CD14-positive monocyte (primary cell): ENCODE data around the gene GPR55. TPM values are rescaled to one million over a fixed set of nuclear protein-coding genes. Genes with fewer than 3 reads are reported as not detected.

Experiments
- DNase-seq, 3 donors: peaks; one replicate each; pipeline ENCODE4 v3.0.0-alpha.2; 2011 to 2022
- H2AFZ ChIP-seq: 2 replicates; pipeline ENCODE4 v1.6.0; 2012; ENCODE audit warnings: mild to moderate bottlenecking, low read depth, low read length, inconsistent platforms; ENCODE audit not compliant: insufficient read depth, poor library complexity, severe bottlenecking
- H3K27ac ChIP-seq, 2 donors: 1 replicate in 1 of 2; 2 replicates in 1 of 2; pipeline ENCODE4 v1.5.1; 2012 to 2013; ENCODE audit warnings: low read length in 2 of 2, control low read depth in 1 of 2, inconsistent platforms in 1 of 2, low read depth in 1 of 2, mild to moderate bottlenecking in 1 of 2
- H3K27me3 ChIP-seq, 2 donors: one replicate each; pipeline versions ENCODE4 v1.6.0 to v1.6.1; 2011 to 2013; ENCODE audit warnings: low read length in 2 of 2; ENCODE audit not compliant: control insufficient read depth in 2 of 2, insufficient read depth in 2 of 2
- H3K36me3 ChIP-seq, 2 donors: replicated peaks in 1 of 2; 1 replicate in 1 of 2; 2 replicates in 1 of 2; pipeline versions ENCODE4 v1.5.1 to v1.6.1; 2012 to 2013; ENCODE audit warnings: low read length in 2 of 2, control low read depth in 1 of 2, inconsistent platforms in 1 of 2, mild to moderate bottlenecking in 1 of 2; ENCODE audit not compliant: insufficient read depth in 2 of 2, control insufficient read depth in 1 of 2
- H3K4me1 ChIP-seq, 2 donors: 1 replicate in 1 of 2; 2 replicates in 1 of 2; pipeline versions ENCODE4 v1.5.1 to v1.6.1; 2012 to 2013; ENCODE audit warnings: low read length in 2 of 2, control low read depth in 1 of 2, inconsistent platforms in 1 of 2, mild to moderate bottlenecking in 1 of 2, moderate library complexity in 1 of 2; ENCODE audit not compliant: insufficient read depth in 2 of 2, control insufficient read depth in 1 of 2
- H3K4me2 ChIP-seq: replicated peaks from 2 replicates; pipeline ENCODE3; 2012; ENCODE audit warnings: low read length, moderate library complexity, mild to moderate bottlenecking; ENCODE audit not compliant: poor library complexity, severe bottlenecking; ENCODE audit errors: extremely low read depth
- H3K4me3 ChIP-seq, 3 experiments: fragments of 200-600 bp in 1 of 3; sonication (generic) in 1 of 3; replicated peaks in 1 of 3; 1 replicate in 2 of 3; 2 replicates in 1 of 3; pipeline ENCODE4 v1.5.1; 2011 to 2013; ENCODE audit warnings: low read length in 3 of 3, mild to moderate bottlenecking in 3 of 3, control low read depth in 2 of 3, low read depth in 2 of 3, inconsistent platforms in 1 of 3, moderate library complexity in 1 of 3
- H3K79me2 ChIP-seq: 2 replicates; pipeline ENCODE4 v1.6.0; 2012; ENCODE audit warnings: mild to moderate bottlenecking, control low read depth, inconsistent platforms, low read length, moderate library complexity; ENCODE audit not compliant: insufficient read depth
- H3K9ac ChIP-seq: 2 replicates; pipeline ENCODE4 v1.6.0; 2017; ENCODE audit warnings: low read length, mild to moderate bottlenecking; ENCODE audit not compliant: insufficient read depth, poor library complexity, severe bottlenecking
- H3K9me3 ChIP-seq, 2 donors: replicated peaks in 1 of 2; 1 replicate in 1 of 2; 2 replicates in 1 of 2; pipeline versions ENCODE4 v1.5.1 to v1.6.1; 2012 to 2013; ENCODE audit warnings: low read length in 2 of 2, control low read depth in 1 of 2; ENCODE audit not compliant: control insufficient read depth in 1 of 2, insufficient read depth in 1 of 2
- H4K20me1 ChIP-seq: 2 replicates; pipeline ENCODE4 v1.6.0; 2012; ENCODE audit warnings: mild to moderate bottlenecking, low read length, control low read depth, moderate library complexity; ENCODE audit not compliant: insufficient read depth
- H3K27ac Mint-ChIP-seq, 7 donors: one replicate each; pipeline ENCODE4 v1.8.0; 2020; ENCODE audit warnings: mild to moderate bottlenecking in 7 of 7, mixed read lengths in 7 of 7, moderate library complexity in 6 of 7, inconsistent platforms in 2 of 7
- H3K27me3 Mint-ChIP-seq, 3 donors: one replicate each; pipeline ENCODE4 v1.8.0; 2021 to 2022; ENCODE audit warnings: low read depth in 3 of 3, mild to moderate bottlenecking in 3 of 3, mixed read lengths in 3 of 3, moderate library complexity in 3 of 3, inconsistent platforms in 1 of 3
- H3K36me3 Mint-ChIP-seq, 2 donors: one replicate each; pipeline ENCODE4 v1.8.0; 2020; ENCODE audit warnings: mixed read lengths in 2 of 2, inconsistent platforms in 1 of 2, mild to moderate bottlenecking in 1 of 2
- H3K4me1 Mint-ChIP-seq: one replicate; pipeline ENCODE4 v1.8.0; 2020; ENCODE audit warnings: mild to moderate bottlenecking, mixed read lengths
- H3K4me3 Mint-ChIP-seq, 2 donors: one replicate each; pipeline ENCODE4 v1.8.0; 2020; ENCODE audit warnings: mild to moderate bottlenecking in 2 of 2, mixed read lengths in 2 of 2, moderate library complexity in 1 of 2
- H3K9me3 Mint-ChIP-seq, 7 donors: one replicate each; pipeline ENCODE4 v1.8.0; 2020 to 2022; ENCODE audit warnings: mixed read lengths in 7 of 7, mild to moderate bottlenecking in 6 of 7, moderate library complexity in 6 of 7, inconsistent platforms in 2 of 7
- WGBS: methylation state at CpG from one replicate; pipeline ENCODE4 v1.1.5; 2013; ENCODE audit warnings: missing lambda C conversion rate; ENCODE audit not compliant: insufficient coverage; 5-methylcytosine and 5-hydroxymethylcytosine counted together
- intact Hi-C, 2 donors: fragments of 100-400 bp; cut with micrococcal nuclease; formaldehyde crosslinking; loops; one replicate each; pipeline versions ENCODE4 v1.15.0 to v1.15.1; 2023
- polyA plus RNA-seq, 3 donors: library from polyadenylated mRNA; depleted of rRNA in 1 of 3; unstranded in 2 of 3; stranded (reverse) in 1 of 3; fragments of 300-500 nt in 2 of 3; fragments of >200 nt in 1 of 3; fragmentation: Illumina TruSeq in 2 of 3; gene quantifications; 1 replicate in 2 of 3; 2 replicates in 1 of 3; pipeline ENCODE4 v1.2.3, GENCODE V29; 2012 to 2021
- TF ChIP-seq, protein P1 (sequence below): fragments of 200-600 bp; IDR thresholded peaks from one replicate; pipeline ENCODE4 v1.8.0; 2022; ENCODE audit warnings: antibody characterized with exemption, mild to moderate bottlenecking

GPR55 gene
- polyA plus RNA-seq, 3 donors, result 0.11 to 0.12 TPM; not detected in 1

DNA sequence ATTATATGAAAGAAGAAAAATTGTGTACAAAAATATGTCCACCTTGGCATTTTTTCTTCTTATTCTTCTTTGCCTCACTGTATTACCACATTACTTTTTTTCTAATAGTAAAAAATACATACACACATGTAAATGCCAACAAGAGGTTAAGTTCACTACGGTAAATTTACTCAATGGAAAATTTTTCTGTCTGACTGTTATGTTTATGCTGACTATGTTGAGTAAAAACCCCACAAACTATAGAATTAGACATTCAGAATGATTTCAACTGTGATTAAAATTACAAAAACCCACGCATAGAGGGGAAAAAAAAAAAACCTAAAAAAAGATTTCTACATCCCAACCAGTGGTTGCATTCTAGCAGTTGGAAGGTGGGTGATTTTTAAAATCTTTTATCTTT lies 5.4 kb downstream of the GPR55 start:
- Mint-ChIP-seq H3K36me3 (no peaks in the 10 kb centered on the region), H3K4me1 (peaks cover 12% of the 10 kb centered on the region), H3K27ac (no peak overlapping the region), H3K4me3 (no peak overlapping the region), H3K9me3 (peaks cover 0 to 4% (median 0%) of the 10 kb centered on the region in 7 donors), H3K27me3 (peaks cover 2 to 5% (median 4%) of the 10 kb centered on the region in 3 donors)
- no peaks in the 10 kb centered on the region for H3K27me3 ChIP-seq
- no peak overlapping the region for H2AFZ ChIP-seq
- H3K4me3 ChIP-seq, result no peak overlapping the region
- no peak for DNase-seq
- no peak overlapping the region for H3K9ac ChIP-seq
- no peaks in the 10 kb centered on the region for H4K20me1 ChIP-seq
- no peak overlapping the region for H3K27ac ChIP-seq
- WGBS, result no CpG with 5 or more reads among the region's 2 CpGs
- no peak overlapping the region for H3K4me2 ChIP-seq
- intact Hi-C loops, result no loop called here
- H3K36me3 ChIP-seq, result no peaks in the 10 kb centered on the region
- H3K9me3 ChIP-seq, result no peaks in the 10 kb centered on the region
- no peaks in the 10 kb centered on the region for H3K79me2 ChIP-seq
- TF ChIP-seq, protein P1, sequence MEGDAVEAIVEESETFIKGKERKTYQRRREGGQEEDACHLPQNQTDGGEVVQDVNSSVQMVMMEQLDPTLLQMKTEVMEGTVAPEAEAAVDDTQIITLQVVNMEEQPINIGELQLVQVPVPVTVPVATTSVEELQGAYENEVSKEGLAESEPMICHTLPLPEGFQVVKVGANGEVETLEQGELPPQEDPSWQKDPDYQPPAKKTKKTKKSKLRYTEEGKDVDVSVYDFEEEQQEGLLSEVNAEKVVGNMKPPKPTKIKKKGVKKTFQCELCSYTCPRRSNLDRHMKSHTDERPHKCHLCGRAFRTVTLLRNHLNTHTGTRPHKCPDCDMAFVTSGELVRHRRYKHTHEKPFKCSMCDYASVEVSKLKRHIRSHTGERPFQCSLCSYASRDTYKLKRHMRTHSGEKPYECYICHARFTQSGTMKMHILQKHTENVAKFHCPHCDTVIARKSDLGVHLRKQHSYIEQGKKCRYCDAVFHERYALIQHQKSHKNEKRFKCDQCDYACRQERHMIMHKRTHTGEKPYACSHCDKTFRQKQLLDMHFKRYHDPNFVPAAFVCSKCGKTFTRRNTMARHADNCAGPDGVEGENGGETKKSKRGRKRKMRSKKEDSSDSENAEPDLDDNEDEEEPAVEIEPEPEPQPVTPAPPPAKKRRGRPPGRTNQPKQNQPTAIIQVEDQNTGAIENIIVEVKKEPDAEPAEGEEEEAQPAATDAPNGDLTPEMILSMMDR, result no peak
- peaks cover 10 to 15% of the 10 kb centered on the region in 2 donors for H3K4me1 ChIP-seq

- Histone ChIP-seq H4K20me1 (no peaks in the 10 kb centered on the region), H3K4me3 (no peak overlapping the region), H3K9ac (no peak overlapping the region), H3K36me3 (no peaks in the 10 kb centered on the region), H3K9me3 (no peaks in the 10 kb centered on the region), H3K79me2 (no peaks in the 10 kb centered on the region), H3K4me1 (peaks cover 9 to 15% of the 10 kb centered on the region in 2 donors), H3K4me2 (no peak overlapping the region), H3K27ac (no peak overlapping the region), H2AFZ (no peak overlapping the region), H3K27me3 (no peaks in the 10 kb centered on the region)
- no peak for DNase-seq
- Mint-ChIP-seq H3K9me3 (peaks cover 0 to 4% (median 0%) of the 10 kb centered on the region in 7 donors), H3K27me3 (peaks cover 2 to 4% (median 4%) of the 10 kb centered on the region in 3 donors), H3K36me3 (no peaks in the 10 kb centered on the region), H3K4me1 (peaks cover 12% of the 10 kb centered on the region), H3K4me3 (no peak overlapping the region), H3K27ac (no peak overlapping the region)
- WGBS, result no CpG with 5 or more reads among the region's 2 CpGs
- TF ChIP-seq, protein P1, result no peak
- intact Hi-C loops, result no loop called here
Measured at GRCh38 chr2:230919240-230919639, 5.8 kb downstream of the GPR55 start.
